T-cell (primary cell): ENCODE data around the gene GRAMD2A. TPM values are rescaled to one million over a fixed set of nuclear protein-coding genes. Genes with fewer than 3 reads are reported as not detected.

Experiments used
- ATAC-seq, 4 experiments: fragments of 200-7000 bp in 3 of 4; fragments of 150-1000 bp in 1 of 4; cut with Tn5 transposase; replicated peaks in 1 of 4; 1 replicate in 3 of 4; 2 replicates in 1 of 4; pipeline ENCODE4 v1.10.0; 2021; ENCODE audit warnings: moderate library complexity in 3 of 4, mild to moderate bottlenecking in 2 of 4, moderate number of reproducible peaks in 1 of 4
- CTCF ChIA-PET, 2 donors: fragments of 300-600 bp; sonication (Branson Sonifier 250); formaldehyde crosslinking; loops; one replicate each; lab custom pipeline; 2022; ENCODE audit warnings: antibody characterized with exemption in 2 of 2; lab: Charles Lee
- POLR2A ChIA-PET, 2 donors: fragments of 300-600 bp; sonication (Branson Sonifier 250); formaldehyde crosslinking; loops; one replicate each; lab custom pipeline; 2022; ENCODE audit warnings: antibody characterized with exemption in 2 of 2; lab: Charles Lee
- DNase-seq, 35 experiments: peaks; one replicate each; pipeline versions ENCODE4 v3.0.0 to v3.0.0-alpha.2; 2013 to 2023
- H3K27ac ChIP-seq: one replicate; pipeline ENCODE4 v1.5.1; 2013; ENCODE audit warnings: low read length
- H3K27me3 ChIP-seq, 2 experiments: replicated peaks in 1 of 2; 1 replicate in 1 of 2; 2 replicates in 1 of 2; pipeline versions ENCODE4 v1.6.1 to v1.7.0; 2013; ENCODE audit warnings: low read length in 1 of 2, mixed read lengths in 1 of 2; ENCODE audit not compliant: control insufficient read depth in 2 of 2, insufficient read depth in 2 of 2; ENCODE audit errors: extremely low read depth in 1 of 2
- H3K36me3 ChIP-seq, 2 donors: 1 replicate in 1 of 2; 2 replicates in 1 of 2; pipeline versions ENCODE4 v1.6.1 to v1.7.0; 2013; ENCODE audit warnings: low read length in 1 of 2; ENCODE audit not compliant: control insufficient read depth in 2 of 2, insufficient read depth in 1 of 2; ENCODE audit errors: extremely low read depth in 1 of 2
- H3K4me1 ChIP-seq, 2 experiments: 1 replicate in 1 of 2; 2 replicates in 1 of 2; pipeline versions ENCODE4 v1.6.1 to v1.7.0; 2013; ENCODE audit warnings: low read length in 2 of 2, mixed read lengths in 1 of 2; ENCODE audit not compliant: insufficient read depth in 2 of 2, control insufficient read depth in 1 of 2; ENCODE audit errors: extremely low read depth in 1 of 2
- H3K4me3 ChIP-seq, 2 donors: 1 replicate in 1 of 2; 2 replicates in 1 of 2; pipeline versions ENCODE4 v1.5.1 to v1.7.0; 2013; ENCODE audit warnings: mild to moderate bottlenecking in 2 of 2, low read length in 1 of 2, moderate library complexity in 1 of 2; ENCODE audit not compliant: control insufficient read depth in 1 of 2; ENCODE audit errors: extremely low read depth in 1 of 2
- H3K9me3 ChIP-seq: 2 replicates; pipeline ENCODE4 v1.7.0; 2013
- H3K27ac Mint-ChIP-seq, 2 donors: one replicate each; pipeline ENCODE4 v1.8.0; 2020 to 2021; ENCODE audit warnings: mild to moderate bottlenecking in 2 of 2, mixed read lengths in 2 of 2
- H3K27me3 Mint-ChIP-seq, 2 donors: one replicate each; pipeline ENCODE4 v1.8.0; 2021 to 2022; ENCODE audit warnings: mixed read lengths in 2 of 2
- H3K36me3 Mint-ChIP-seq: one replicate; pipeline ENCODE4 v1.8.0; 2021; ENCODE audit warnings: mixed read lengths
- H3K4me1 Mint-ChIP-seq, 3 donors: one replicate each; pipeline ENCODE4 v1.8.0; 2020 to 2022; ENCODE audit warnings: mixed read lengths in 3 of 3, mild to moderate bottlenecking in 1 of 3
- H3K4me3 Mint-ChIP-seq, 3 donors: one replicate each; pipeline ENCODE4 v1.8.0; 2020 to 2022; ENCODE audit warnings: mild to moderate bottlenecking in 3 of 3, mixed read lengths in 3 of 3, moderate library complexity in 3 of 3
- H3K9me3 Mint-ChIP-seq, 3 donors: one replicate each; pipeline ENCODE4 v1.8.0; 2020 to 2022; ENCODE audit warnings: mixed read lengths in 3 of 3
- WGBS: methylation state at CpG from one replicate; pipeline ENCODE4 v1.1.5; 2013; ENCODE audit warnings: missing lambda C conversion rate; ENCODE audit not compliant: insufficient coverage; 5-methylcytosine and 5-hydroxymethylcytosine counted together
- total RNA-seq, 35 experiments: library from RNA in 6 of 35; stranded (reverse) in 6 of 35; fragments of 120-200 nt in 1 of 35; gene quantifications; one replicate each; pipeline versions ENCODE4 v1.2.1 to v1.2.4 and lab custom pipeline; 2013 to 2026

GRAMD2A gene
- total RNA-seq, 5 donors from 2014 or later (not counting 1 experiment from before 2014, with no cell fraction given), result not detected

DNA sequence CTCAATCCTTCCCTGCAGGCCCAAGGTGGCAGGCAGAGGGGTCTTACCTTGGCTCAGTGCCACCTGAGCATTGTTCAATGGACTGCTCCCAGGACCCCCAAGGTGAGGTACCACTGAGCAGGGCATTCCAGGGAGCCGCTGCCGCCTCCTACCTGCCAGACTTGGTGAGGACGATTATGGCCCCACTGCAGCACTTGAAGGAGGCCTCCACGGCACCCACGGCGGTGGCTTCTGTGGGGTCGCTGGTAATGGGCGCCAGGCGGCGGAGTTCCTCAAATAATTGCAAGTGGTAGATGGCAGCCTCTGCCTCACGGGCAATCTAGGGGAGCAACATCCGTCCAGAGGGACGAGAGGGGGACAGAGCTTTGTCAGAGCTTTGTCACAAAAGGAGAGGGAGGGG lies 4.7 kb upstream of the GRAMD2A start:
- Histone ChIP-seq H3K27ac (no peak overlapping the region), H3K27me3 (peaks cover 0 to 12% of the 10 kb centered on the region in 2 experiments), H3K4me3 (no peak overlapping the region), H3K4me1 (peaks cover 0 to 6% of the 10 kb centered on the region in 2 experiments), H3K36me3 (peaks cover 51 to 90% of the 10 kb centered on the region in 2 donors), H3K9me3 (no peaks in the 10 kb centered on the region)
- Mint-ChIP-seq H3K27me3 (peaks cover 0 to 5% of the 10 kb centered on the region in 2 donors), H3K4me3 (no peak overlapping the region), H3K4me1 (peaks cover 5 to 7% (median 6%) of the 10 kb centered on the region in 3 donors), H3K9me3 (no peaks in the 10 kb centered on the region), H3K27ac (no peak overlapping the region), H3K36me3 (peaks cover 58% of the 10 kb centered on the region)
- 98% methylated on average over 11 of the region's 13 CpGs for WGBS
- no peak for DNase-seq
- ATAC-seq, result no peak
- POLR2A ChIA-PET, result no interaction called here
- CTCF ChIA-PET, result no interaction called here

DNA sequence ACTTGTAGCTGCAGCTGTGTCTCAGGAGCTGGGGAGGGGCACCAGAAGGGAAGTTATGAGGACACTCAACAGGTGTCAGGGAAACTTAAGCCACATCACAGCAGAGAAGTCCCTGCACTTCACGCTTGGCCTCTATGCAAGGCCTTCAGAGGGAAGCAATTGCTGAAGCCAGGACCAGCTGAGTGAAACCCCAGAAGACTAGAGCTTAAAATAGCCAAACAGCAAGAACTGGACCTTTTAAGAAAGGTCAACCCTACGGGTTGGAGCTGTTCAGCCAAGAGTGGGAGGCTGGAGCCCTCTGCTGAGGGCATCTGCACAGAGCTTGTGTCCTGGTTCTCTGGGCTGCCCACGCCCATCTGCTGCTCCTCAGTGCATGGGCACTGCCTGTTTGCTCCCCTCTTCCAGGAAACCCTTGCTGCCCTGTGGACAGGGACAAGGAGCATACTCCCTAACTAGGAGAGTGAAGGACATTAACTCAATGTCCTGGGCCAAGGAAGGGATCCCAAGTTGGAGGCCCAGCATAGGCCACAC lies 3.9 kb upstream of the GRAMD2A start:
- no peaks in the 10 kb centered on the region for H3K9me3 Mint-ChIP-seq
- Histone ChIP-seq H3K4me1 (peaks cover 0 to 11% of the 10 kb centered on the region in 2 experiments), H3K27ac (no peak overlapping the region), H3K27me3 (peaks cover 0 to 20% of the 10 kb centered on the region in 2 experiments), H3K9me3 (no peaks in the 10 kb centered on the region), H3K36me3 (peaks cover 42 to 82% of the 10 kb centered on the region in 2 donors), H3K4me3 (no peak overlapping the region)
- POLR2A ChIA-PET, result no interaction called here
- CTCF ChIA-PET, result interaction anchor here in 1 of 2 donors (0.8 to 1.6 kb wide), 3 partner anchors 10 to 72 kb away, joined by 3 to 5 read pairs (median 4); no protein-coding TSS in a partner anchor
- peaks cover 6 to 10% (median 9%) of the 10 kb centered on the region in 3 donors for H3K4me1 Mint-ChIP-seq
- DNase-seq (no peak), ATAC-seq (no peak)
- peaks cover 51% of the 10 kb centered on the region for H3K36me3 Mint-ChIP-seq
- WGBS, result 63% methylated on average over 3 of the region's 3 CpGs
- no peak overlapping the region for H3K4me3 Mint-ChIP-seq
- H3K27me3 Mint-ChIP-seq, result peaks cover 2 to 11% of the 10 kb centered on the region in 2 donors
- H3K27ac Mint-ChIP-seq, result peak overlapping the region; percentile 19 to 69

DNA sequence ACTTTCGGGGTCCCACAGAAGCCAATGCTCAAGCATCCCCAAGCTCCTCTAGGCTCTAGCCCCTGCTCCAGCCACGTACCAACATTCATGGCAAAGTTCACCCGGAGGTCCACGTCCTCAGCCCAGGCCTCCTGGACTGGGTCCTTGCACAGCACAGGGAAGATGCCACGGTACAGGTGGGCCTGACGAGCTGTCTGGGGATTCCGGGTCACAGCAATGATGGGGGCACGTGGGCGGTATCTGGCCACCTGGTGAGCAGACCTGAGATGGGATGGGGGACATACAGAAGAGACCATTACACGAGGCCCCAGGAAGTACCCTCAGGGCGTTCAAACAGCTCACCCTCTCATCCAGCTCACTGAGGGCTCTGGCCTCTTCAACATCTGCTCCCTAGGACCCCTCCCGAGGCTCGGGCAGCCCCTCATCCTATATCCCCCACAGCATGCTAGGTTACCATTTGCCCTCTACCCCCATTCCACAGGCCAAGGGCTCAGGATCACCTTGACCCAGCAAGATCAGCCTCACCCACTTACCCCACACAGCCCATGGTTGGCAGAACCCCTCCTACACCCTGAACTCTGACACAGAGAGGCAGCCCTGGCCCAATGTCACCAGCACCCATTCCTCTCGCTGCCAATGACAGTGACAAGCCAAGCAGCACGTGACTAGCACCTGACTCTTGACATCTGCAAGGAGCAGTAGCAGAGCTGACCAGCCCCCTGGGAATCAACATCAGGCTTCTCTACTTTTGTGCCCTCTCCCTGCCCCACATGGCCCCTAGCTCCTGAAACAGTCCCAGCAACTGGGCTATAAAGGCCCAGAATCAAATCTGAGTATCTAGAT lies 3.0 kb upstream of the GRAMD2A start:
- H3K9me3 Mint-ChIP-seq, result no peaks in the 10 kb centered on the region
- Histone ChIP-seq H3K4me3 (no peak overlapping the region), H3K4me1 (peaks cover 0 to 11% of the 10 kb centered on the region in 2 experiments), H3K36me3 (peaks cover 38 to 73% of the 10 kb centered on the region in 2 donors), H3K27ac (no peak overlapping the region), H3K9me3 (no peaks in the 10 kb centered on the region), H3K27me3 (peaks cover 0 to 28% of the 10 kb centered on the region in 2 experiments)
- DNase-seq (no peak), ATAC-seq (no peak)
- ChIA-PET CTCF (interaction anchor here (0.5 to 2.4 kb wide), 9 partner anchors 11 to 584 kb away, joined by 3 to 20 read pairs (median 4); no protein-coding TSS in a partner anchor), POLR2A (no interaction called here)
- no peak overlapping the region for H3K27ac Mint-ChIP-seq
- H3K4me1 Mint-ChIP-seq, result peaks cover 6 to 11% (median 9%) of the 10 kb centered on the region in 3 donors
- peaks cover 8 to 20% of the 10 kb centered on the region in 2 donors for H3K27me3 Mint-ChIP-seq
- no peak overlapping the region for H3K4me3 Mint-ChIP-seq
- peaks cover 44% of the 10 kb centered on the region for H3K36me3 Mint-ChIP-seq
- 90% methylated on average over 7 of the region's 15 CpGs for WGBS

DNA sequence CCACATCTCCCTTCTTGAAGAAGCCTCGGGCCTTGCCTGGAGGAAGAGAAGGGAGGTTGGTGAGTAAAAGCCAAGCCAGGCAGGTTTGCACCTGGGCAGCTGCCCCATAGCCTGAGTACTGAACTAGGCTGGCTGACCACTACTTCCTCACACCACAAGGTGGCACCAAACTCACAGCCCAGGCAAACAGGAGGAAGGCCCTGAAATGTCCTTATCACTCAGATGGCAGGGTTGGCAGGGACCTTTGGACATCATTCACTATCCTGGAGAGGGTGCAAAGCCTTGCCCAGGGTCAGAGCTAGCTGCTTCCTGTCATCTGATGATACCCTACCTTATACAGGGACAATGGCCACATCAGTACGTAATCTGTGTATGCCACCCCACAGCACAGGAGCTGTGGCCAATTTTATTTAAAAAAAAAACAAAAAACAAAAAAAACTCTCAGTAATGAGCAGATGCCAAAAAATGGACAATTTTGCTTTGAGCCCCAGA lies 2.2 kb upstream of the GRAMD2A start:
- Histone ChIP-seq H3K27me3 (peaks cover 0 to 33% of the 10 kb centered on the region in 2 experiments), H3K36me3 (peaks cover 32 to 65% of the 10 kb centered on the region in 2 donors), H3K4me1 (peaks cover 0 to 11% of the 10 kb centered on the region in 2 experiments), H3K27ac (no peak overlapping the region), H3K9me3 (no peaks in the 10 kb centered on the region), H3K4me3 (no peak overlapping the region)
- no CpG with 5 or more reads among the region's 2 CpGs for WGBS
- H3K9me3 Mint-ChIP-seq, result no peaks in the 10 kb centered on the region
- CTCF ChIA-PET, result interaction anchor here (0.5 to 2.4 kb wide), 6 partner anchors 28 to 585 kb away, joined by 3 to 20 read pairs (median 4); no protein-coding TSS in a partner anchor
- DNase-seq (peak; percentile 41 to 86 (median 66)), ATAC-seq (peak; percentile 61 to 79 (median 74))
- H3K4me3 Mint-ChIP-seq, result no peak overlapping the region
- H3K27me3 Mint-ChIP-seq, result peaks cover 11 to 22% of the 10 kb centered on the region in 2 donors
- POLR2A ChIA-PET, result no interaction called here
- H3K27ac Mint-ChIP-seq, result no peak overlapping the region
- peaks cover 6 to 11% (median 9%) of the 10 kb centered on the region in 3 donors for H3K4me1 Mint-ChIP-seq
- peaks cover 42% of the 10 kb centered on the region for H3K36me3 Mint-ChIP-seq

DNA sequence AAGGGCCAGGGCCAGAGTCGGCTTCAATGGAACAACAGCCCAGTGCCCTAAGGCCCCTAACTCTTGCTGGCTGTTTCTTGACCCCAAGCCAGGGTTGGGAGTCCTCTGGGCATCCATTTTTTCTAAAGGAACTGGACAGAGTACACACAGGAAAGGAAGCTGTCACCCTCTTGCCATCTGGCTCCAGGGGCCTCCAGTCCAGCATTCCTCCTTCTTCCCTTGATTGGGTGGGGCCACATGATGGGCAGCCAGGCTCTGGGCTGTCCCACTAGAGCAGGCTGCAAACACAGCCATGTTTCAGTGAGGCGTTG lies 1.6 kb upstream of the GRAMD2A start:
- H3K27ac ChIP-seq, result no peak overlapping the region
- H3K4me3 ChIP-seq, result no peak overlapping the region
- H3K9me3 ChIP-seq, result no peaks in the 10 kb centered on the region
- H3K27me3 ChIP-seq, result peaks cover 0 to 33% of the 10 kb centered on the region in 2 experiments
- no peak overlapping the region for H3K4me3 Mint-ChIP-seq
- H3K27me3 Mint-ChIP-seq, result peaks cover 11 to 22% of the 10 kb centered on the region in 2 donors
- H3K9me3 Mint-ChIP-seq, result no peaks in the 10 kb centered on the region
- H3K36me3 ChIP-seq, result peaks cover 30 to 59% of the 10 kb centered on the region in 2 donors
- H3K4me1 ChIP-seq, result peaks cover 0 to 11% of the 10 kb centered on the region in 2 experiments
- POLR2A ChIA-PET, result interaction anchor here in 1 of 2 donors (0.6 kb wide), 1 partner anchor 10 kb away, joined by 4 read pairs; no protein-coding TSS in a partner anchor
- H3K4me1 Mint-ChIP-seq, result peaks cover 6 to 11% (median 9%) of the 10 kb centered on the region in 3 donors
- peaks cover 37% of the 10 kb centered on the region for H3K36me3 Mint-ChIP-seq
- DNase-seq (no peak), ATAC-seq (no peak)
- 86% methylated on average over 2 of the region's 2 CpGs for WGBS
- CTCF ChIA-PET, result interaction anchor here (1.2 to 2.4 kb wide), 2 partner anchors 28 to 75 kb away, joined by 4 to 20 read pairs; no protein-coding TSS in a partner anchor
- H3K27ac Mint-ChIP-seq, result no peak overlapping the region
